ENCODE measurements around the gene ZNF451.

GRCh38 chr6:57097596-57097995 lies 7.6 kb downstream of the ZNF451 start:
- TF ChIP-seq CTCF (IDR thresholded peaks at IDR 0.05) (no peak), EZH2 (IDR thresholded peaks at IDR 0.05; ENCODE audit: borderline replicate concordance, insufficient read depth, low read depth, low read length, poor library complexity, severe bottlenecking) (no peak)

Measured in B cell (primary cell).